Measurements from ENCODE around the gene PTH1R. TPM values are rescaled to one million over a fixed set of nuclear protein-coding genes. Genes with fewer than 3 reads are reported as not detected.

The PTH1R gene
- total RNA-seq, 1 experiment from 2014 or later, result 1.0 TPM

DNA sequence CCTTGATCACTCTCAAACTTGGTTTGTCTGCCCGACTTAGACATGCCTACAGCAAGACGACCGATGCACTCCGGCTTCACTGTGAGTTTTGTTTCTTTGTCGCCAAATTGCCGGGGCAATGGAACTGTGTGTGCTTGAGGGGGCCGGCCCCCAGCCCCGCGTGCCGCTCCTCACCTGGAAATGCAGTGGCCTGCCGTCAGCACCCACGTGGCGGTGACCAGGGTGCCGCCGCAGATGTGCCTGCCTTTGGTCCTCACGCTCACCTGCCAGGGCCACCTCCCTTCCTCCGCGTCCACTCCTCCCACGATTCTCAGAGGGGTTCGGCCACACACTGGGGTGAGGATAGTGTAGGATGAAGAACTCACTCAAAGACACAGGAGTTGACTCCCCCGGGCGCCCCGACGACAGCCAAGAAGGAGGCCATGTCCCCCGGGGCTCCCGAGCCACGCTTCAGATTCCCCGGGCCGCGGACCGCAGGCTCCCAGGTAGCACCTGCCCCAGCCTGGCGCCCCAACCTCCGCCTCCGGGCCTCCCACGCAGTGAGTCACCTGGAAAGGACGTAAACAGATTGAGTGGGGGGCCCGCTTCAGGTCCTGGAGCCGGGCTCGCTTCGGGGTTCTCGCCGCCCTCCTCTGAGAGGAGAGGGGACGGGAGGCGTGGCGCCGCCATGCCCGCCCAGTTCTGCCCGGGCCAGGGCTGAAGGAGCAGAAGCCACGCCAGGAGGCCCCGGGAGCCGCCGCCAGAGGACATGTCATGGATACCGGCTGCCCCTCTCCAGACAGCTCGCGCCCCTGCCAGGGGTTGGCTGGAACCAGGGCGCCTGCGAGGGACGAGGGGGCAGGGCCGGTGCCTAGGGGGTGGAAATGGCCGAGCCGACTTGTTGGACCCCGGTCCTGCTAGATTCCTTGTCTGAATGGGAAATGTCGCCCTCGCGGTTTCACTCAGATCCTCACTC is 43.9 kb upstream of the PTH1R start:
- no peak for DNase-seq
- Histone ChIP-seq H3K4me1 (ENCODE audit: insufficient read depth, low read length) (no peaks in the 10 kb centered on the region), H4K20me1 (ENCODE audit: control insufficient read depth, insufficient read depth, insufficient read length) (no peaks in the 10 kb centered on the region), H3T11ph (ENCODE audit: low read length) (no peak overlapping the region), H3K56ac (ENCODE audit: insufficient read length, low read depth, low read length) (no peak overlapping the region), H2AFZ (ENCODE audit: low read length) (no peak overlapping the region), H2BK20ac (ENCODE audit: low read depth, low read length, poor library complexity, severe bottlenecking) (no peak overlapping the region), H3K23me2 (ENCODE audit: insufficient read length, low read depth, low read length, poor library complexity, severe bottlenecking) (no peaks in the 10 kb centered on the region), H2BK12ac (ENCODE audit: insufficient read length, low read depth, low read length) (no peak overlapping the region), H3K27me3 (ENCODE audit: insufficient read depth, low read length) (no peaks in the 10 kb centered on the region), H2AK5ac (ENCODE audit: insufficient read length, low read length) (no peak overlapping the region), H3K9me3 (ENCODE audit: control insufficient read depth, low read depth, low read length) (no peaks in the 10 kb centered on the region), H4K91ac (ENCODE audit: insufficient read length, low read depth, low read length) (no peak overlapping the region), H3K4ac (ENCODE audit: low read depth, low read length) (no peak overlapping the region), H3K9ac (ENCODE audit: extremely low read depth, insufficient read length, low read length) (no peak overlapping the region), H2BK15ac (ENCODE audit: low read depth, low read length) (no peak overlapping the region), H2BK5ac (ENCODE audit: insufficient read length, low read length) (no peak overlapping the region), H3K79me1 (ENCODE audit: insufficient read depth, low read depth, low read length, poor library complexity, severe bottlenecking) (no peaks in the 10 kb centered on the region), H3K18ac (ENCODE audit: insufficient read length, low read depth, low read length) (no peak overlapping the region), H3K14ac (ENCODE audit: insufficient read depth, low read length) (peak overlapping the region; percentile 15; the same call in 1 of the 2 replicates), H3K79me2 (ENCODE audit: insufficient read depth, low read length) (no peaks in the 10 kb centered on the region), H4K8ac (replicated peaks; ENCODE audit: insufficient read length, low read depth, low read length) (no peak overlapping the region), H3K4me2 (ENCODE audit: insufficient read depth, insufficient read length, low read length) (no peak overlapping the region), H3K27ac (ENCODE audit: insufficient read length, low read depth, low read length) (no peak overlapping the region), H3K23ac (ENCODE audit: insufficient read length, low read depth, low read length) (no peak overlapping the region), H2BK120ac (ENCODE audit: low read depth, low read length, poor library complexity, severe bottlenecking) (no peak overlapping the region), H4K5ac (ENCODE audit: insufficient read length, low read depth, low read length) (no peak overlapping the region)
- Mint-ChIP-seq H3K36me3 (ENCODE audit: insufficient read depth in 1 of 3, low read depth in 3 of 3) (peaks cover 0 to 5% (median 0%) of the 10 kb centered on the region in 3 experiments; a peak in 5 of 7 replicates), H3K4me1 (peaks cover 7 to 14% of the 10 kb centered on the region in 2 experiments), H3K9me3 (peaks cover 12 to 14% of the 10 kb centered on the region in 2 experiments), H3K27ac (no peak overlapping the region), H3K27me3 (ENCODE audit: low read depth) (peaks cover 10% of the 10 kb centered on the region), H3K4me3 (no peak overlapping the region)
- TF ChIP-seq, protein P1, sequence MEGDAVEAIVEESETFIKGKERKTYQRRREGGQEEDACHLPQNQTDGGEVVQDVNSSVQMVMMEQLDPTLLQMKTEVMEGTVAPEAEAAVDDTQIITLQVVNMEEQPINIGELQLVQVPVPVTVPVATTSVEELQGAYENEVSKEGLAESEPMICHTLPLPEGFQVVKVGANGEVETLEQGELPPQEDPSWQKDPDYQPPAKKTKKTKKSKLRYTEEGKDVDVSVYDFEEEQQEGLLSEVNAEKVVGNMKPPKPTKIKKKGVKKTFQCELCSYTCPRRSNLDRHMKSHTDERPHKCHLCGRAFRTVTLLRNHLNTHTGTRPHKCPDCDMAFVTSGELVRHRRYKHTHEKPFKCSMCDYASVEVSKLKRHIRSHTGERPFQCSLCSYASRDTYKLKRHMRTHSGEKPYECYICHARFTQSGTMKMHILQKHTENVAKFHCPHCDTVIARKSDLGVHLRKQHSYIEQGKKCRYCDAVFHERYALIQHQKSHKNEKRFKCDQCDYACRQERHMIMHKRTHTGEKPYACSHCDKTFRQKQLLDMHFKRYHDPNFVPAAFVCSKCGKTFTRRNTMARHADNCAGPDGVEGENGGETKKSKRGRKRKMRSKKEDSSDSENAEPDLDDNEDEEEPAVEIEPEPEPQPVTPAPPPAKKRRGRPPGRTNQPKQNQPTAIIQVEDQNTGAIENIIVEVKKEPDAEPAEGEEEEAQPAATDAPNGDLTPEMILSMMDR (conservative IDR thresholded peaks at IDR 0.05), result no peak
- WGBS (ENCODE audit: extremely low coverage, insufficient read length, low lambda C conversion rate), result no CpG with 5 or more reads among the region's 65 CpGs

Data from H9 (cell line).